GM19328 (cell line): Measurements from ENCODE around the gene SIGLEC7.

Source experiments
- ATAC-seq: cut with Tn5 transposase; IDR thresholded peaks from one replicate; pipeline ENCODE4 v1.9.1; 2021; ENCODE audit warnings: mild to moderate bottlenecking, moderate library complexity; ENCODE audit not compliant: unreplicated experiment

Gene SIGLEC7

GRCh38 chr19:51116736-51117286, 25.3 kb upstream of the SIGLEC7 start:
- no peak for ATAC-seq

GRCh38 chr19:51119101-51119500, 23.0 kb upstream of the SIGLEC7 start:
- no peak for ATAC-seq

GRCh38 chr19:51119611-51120010, 22.5 kb upstream of the SIGLEC7 start:
- ATAC-seq = no peak

GRCh38 chr19:51120160-51120559, 21.9 kb upstream of the SIGLEC7 start:
- ATAC-seq = no peak

GRCh38 chr19:51121257-51121656, 20.8 kb upstream of the SIGLEC7 start:
- no peak for ATAC-seq

- ATAC-seq = no peak
These were observed 19.8 kb upstream of the SIGLEC7 start for GRCh38 chr19:51122112-51122981.

- ATAC-seq = no peak
These were observed 18.7 kb upstream of the SIGLEC7 start for GRCh38 chr19:51123381-51123800.

- no peak for ATAC-seq
These were observed 18.3 kb upstream of the SIGLEC7 start for GRCh38 chr19:51123802-51124201.

GRCh38 chr19:51124216-51124615, 17.9 kb upstream of the SIGLEC7 start:
- no peak for ATAC-seq

GRCh38 chr19:51124729-51125128, 17.4 kb upstream of the SIGLEC7 start, which contains the start of gene SIGLEC9:
TSS of gene SIGLEC9 (plus strand) at chr19:51124906. CDS start at chr19:51124975, 69 bp downstream.
- no peak for ATAC-seq

- ATAC-seq = no peak
These were observed 16.6 kb upstream of the SIGLEC7 start for GRCh38 chr19:51125421-51126075.

GRCh38 chr19:51127032-51127431, 15.1 kb upstream of the SIGLEC7 start:
- ATAC-seq = no peak

- ATAC-seq = no peak
These were observed 14.3 kb upstream of the SIGLEC7 start for GRCh38 chr19:51127755-51128154.

- ATAC-seq = no peak
These were observed 13.9 kb upstream of the SIGLEC7 start for GRCh38 chr19:51128227-51128626.

- no peak for ATAC-seq
These were observed 12.4 kb upstream of the SIGLEC7 start for GRCh38 chr19:51129716-51130115.

GRCh38 chr19:51131780-51132680, 10.1 kb upstream of the SIGLEC7 start:
- no peak for ATAC-seq

- no peak for ATAC-seq
These were observed 7.1 kb upstream of the SIGLEC7 start for GRCh38 chr19:51135004-51135403.

- ATAC-seq = no peak
These were observed 5.9 kb upstream of the SIGLEC7 start for GRCh38 chr19:51135986-51136762.

GRCh38 chr19:51136851-51137551, 5.1 kb upstream of the SIGLEC7 start:
- no peak for ATAC-seq
